Measurements from ENCODE around the gene ZNF136. TPM values are rescaled to one million over a fixed set of nuclear protein-coding genes. Genes with fewer than 3 reads are reported as not detected.

Gene ZNF136
- total and polyA plus RNA-seq, 11 donors = 2.7 to 7.5 (median 4.1) TPM

DNA sequence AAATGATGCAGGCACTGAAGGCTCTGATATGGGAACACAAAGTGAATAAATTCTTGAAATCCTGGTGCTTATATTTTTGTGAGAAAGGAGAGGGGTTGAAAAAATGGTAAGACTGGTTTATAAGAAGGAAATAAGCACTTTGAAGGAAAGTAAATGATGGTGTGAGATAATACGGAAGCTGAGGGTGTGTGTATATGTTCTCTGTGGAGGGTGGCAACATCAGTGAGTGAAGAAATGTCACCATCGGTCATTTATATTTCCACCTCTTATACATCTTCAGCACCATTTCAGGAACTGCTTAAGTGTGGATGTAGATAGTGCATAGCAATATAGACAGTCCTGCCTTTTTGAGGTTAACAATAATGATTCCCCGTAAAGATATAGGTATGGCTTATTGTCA, 17.5 kb downstream of the ZNF136 start:
- intact Hi-C loops (cut with DNase I) = no loop called here
- Histone ChIP-seq H3K27me3 (no peaks in the 10 kb centered on the region), H3K9me3 (peaks cover 0 to 71% (median under 1%) of the 10 kb centered on the region in 12 donors), H3K4me3 (no peak overlapping the region), H3K27ac (no peak overlapping the region), H3K36me3 (peaks cover 0 to 37% (median 10%) of the 10 kb centered on the region in 9 donors), H3K4me1 (no peaks in the 10 kb centered on the region)
- 94 to 100% (median 95%) methylated on average over 3 of the region's 3 CpGs for WGBS, 4 donors
- ATAC-seq (no peak), DNase-seq (no peak)
- TF ChIP-seq POLR2A (IDR thresholded peaks at IDR 0.05) = no peak
- TF ChIP-seq, protein P1, sequence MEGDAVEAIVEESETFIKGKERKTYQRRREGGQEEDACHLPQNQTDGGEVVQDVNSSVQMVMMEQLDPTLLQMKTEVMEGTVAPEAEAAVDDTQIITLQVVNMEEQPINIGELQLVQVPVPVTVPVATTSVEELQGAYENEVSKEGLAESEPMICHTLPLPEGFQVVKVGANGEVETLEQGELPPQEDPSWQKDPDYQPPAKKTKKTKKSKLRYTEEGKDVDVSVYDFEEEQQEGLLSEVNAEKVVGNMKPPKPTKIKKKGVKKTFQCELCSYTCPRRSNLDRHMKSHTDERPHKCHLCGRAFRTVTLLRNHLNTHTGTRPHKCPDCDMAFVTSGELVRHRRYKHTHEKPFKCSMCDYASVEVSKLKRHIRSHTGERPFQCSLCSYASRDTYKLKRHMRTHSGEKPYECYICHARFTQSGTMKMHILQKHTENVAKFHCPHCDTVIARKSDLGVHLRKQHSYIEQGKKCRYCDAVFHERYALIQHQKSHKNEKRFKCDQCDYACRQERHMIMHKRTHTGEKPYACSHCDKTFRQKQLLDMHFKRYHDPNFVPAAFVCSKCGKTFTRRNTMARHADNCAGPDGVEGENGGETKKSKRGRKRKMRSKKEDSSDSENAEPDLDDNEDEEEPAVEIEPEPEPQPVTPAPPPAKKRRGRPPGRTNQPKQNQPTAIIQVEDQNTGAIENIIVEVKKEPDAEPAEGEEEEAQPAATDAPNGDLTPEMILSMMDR (IDR thresholded peaks at IDR 0.05) = no peak

DNA sequence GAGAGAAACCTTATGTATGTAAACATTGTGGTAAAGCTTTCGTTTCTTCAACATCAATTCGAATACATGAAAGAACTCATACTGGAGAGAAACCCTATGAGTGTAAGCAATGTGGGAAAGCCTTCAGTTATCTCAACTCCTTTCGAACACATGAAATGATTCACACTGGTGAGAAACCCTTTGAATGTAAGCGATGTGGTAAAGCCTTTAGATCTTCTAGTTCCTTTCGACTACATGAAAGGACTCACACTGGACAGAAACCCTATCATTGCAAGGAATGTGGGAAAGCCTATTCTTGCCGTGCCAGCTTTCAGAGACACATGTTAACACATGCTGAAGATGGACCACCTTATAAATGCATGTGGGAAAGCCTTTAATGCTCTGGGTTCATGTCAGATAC, 24.7 kb downstream of the ZNF136 start:
- DNase-seq = no peak
- intact Hi-C loops (cut with DNase I) = no loop called here
- H3K4me3 ChIP-seq = no peak overlapping the region
- no peaks in the 10 kb centered on the region for H3K4me1 ChIP-seq
- H3K27ac ChIP-seq = no peak overlapping the region
- H3K9me3 ChIP-seq = peaks cover 0 to 97% (median 35%) of the 10 kb centered on the region in 12 donors
- WGBS, 4 donors = 96 to 100% (median 98%) methylated on average over 6 of the region's 6 CpGs
- TF ChIP-seq, protein P1 (IDR thresholded peaks at IDR 0.05) = no peak
- TF ChIP-seq POLR2A (IDR thresholded peaks at IDR 0.05) = no peak
- peaks cover 9 to 73% (median 55%) of the 10 kb centered on the region in 9 donors for H3K36me3 ChIP-seq
- ATAC-seq = no peak
- H3K27me3 ChIP-seq = no peaks in the 10 kb centered on the region

DNA sequence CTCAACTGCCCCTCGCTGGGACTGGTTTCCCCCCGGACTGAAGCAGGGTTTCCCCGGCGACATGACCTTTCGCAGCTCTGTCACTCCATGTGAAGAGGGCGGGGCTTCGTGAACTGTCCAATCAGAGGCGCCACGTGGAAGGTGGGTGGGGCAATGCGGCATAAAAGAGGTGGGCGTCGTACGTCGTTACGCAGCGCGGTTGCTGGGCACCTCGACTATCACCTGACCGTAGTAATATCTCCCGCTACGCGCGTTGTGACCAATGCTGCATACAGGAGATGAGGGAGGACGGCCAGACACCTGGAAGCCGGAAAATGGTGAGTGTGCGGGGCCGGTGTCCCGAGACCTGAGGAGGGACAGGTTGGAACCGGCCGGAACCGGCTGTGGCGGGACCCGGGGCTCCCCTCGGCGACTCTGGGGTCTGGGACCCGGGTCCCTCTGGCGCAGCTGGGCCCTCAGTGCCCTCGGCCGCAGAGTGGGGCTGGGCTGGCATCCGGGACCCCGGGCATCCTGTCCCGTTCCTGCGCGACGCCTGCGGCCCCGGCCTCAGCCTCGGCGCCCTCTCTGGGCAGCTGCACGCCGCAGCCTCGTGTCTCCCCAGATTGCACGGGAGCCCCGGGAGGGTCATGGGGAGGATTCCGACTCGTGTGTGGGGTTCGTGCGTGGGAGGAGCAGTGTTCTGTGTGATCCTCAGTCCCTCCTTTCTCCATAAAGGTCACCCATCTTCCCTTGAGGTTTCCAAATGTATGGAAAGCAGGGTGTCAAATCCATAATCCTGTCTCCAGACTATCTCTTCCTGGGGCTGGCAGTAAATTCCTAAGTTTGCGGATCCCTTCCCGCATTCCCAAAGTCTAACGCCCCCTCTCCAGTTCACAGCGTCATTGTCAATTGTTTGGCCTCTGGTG, 32.2 kb downstream of the ZNF136 start:
- Histone ChIP-seq H3K4me3 (peak overlapping the region; percentile 49 to 96 (median 81)), H3K27ac (peak overlapping the region in 11 of 12 donors; percentile 47 to 88 (median 75)), H3K4me1 (peaks cover 0 to 17% (median 7%) of the 10 kb centered on the region in 12 donors), H3K9me3 (peaks cover 0 to 59% (median 7%) of the 10 kb centered on the region in 12 donors), H3K36me3 (peaks cover 0 to 20% (median 5%) of the 10 kb centered on the region in 9 donors), H3K27me3 (no peaks in the 10 kb centered on the region)
- intact Hi-C loops (cut with DNase I) = loop anchor here in 1 of 10 donors (10.0 kb wide), 1 partner anchor 170 kb away; the partner anchor contains the start of gene ZNF442
- TF ChIP-seq, protein P1 (IDR thresholded peaks at IDR 0.05) = no peak
- TF ChIP-seq POLR2A (IDR thresholded peaks at IDR 0.05) = peak in 1 of 2 donors; percentile 59
- 1 to 3% (median 2%) methylated on average over 38 to 62 of the region's 62 CpGs for WGBS, 4 donors
- DNase-seq = peak; percentile 86 to 92 (median 88)
- ATAC-seq = peak; percentile 98 to 100 (median 100)

DNA sequence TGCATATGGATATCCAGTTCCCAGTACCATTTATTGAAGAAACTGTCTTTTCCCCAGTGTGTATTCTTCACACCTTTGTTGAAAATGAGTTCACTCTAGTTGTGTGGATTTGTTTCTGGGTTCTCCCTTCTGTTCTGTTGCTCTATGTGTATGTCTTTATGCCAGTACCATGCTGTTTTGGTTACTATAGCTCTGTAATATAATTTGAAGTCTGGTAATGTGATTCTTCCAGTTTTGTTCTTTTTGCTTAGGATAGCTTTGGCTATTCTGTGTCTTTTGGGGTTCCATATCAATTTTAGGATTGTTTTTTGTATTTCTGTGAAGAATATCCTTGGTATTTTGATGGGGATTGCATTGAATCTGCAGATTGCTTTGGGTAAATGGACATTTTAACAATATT, 35.2 kb downstream of the ZNF136 start:
- Histone ChIP-seq H3K27ac (no peak overlapping the region), H3K4me1 (peaks cover 0 to 17% (median 7%) of the 10 kb centered on the region in 12 donors), H3K9me3 (peaks cover 0 to 32% (median 7%) of the 10 kb centered on the region in 12 donors), H3K4me3 (no peak overlapping the region), H3K27me3 (no peaks in the 10 kb centered on the region), H3K36me3 (peaks cover 0 to 1% (median 0%) of the 10 kb centered on the region in 9 donors)
- intact Hi-C loops (cut with DNase I) = loop anchor here in 1 of 10 donors (10.0 kb wide), 1 partner anchor 167 kb away; the partner anchor contains the start of gene ZNF442
- TF ChIP-seq POLR2A (IDR thresholded peaks at IDR 0.05) = no peak
- TF ChIP-seq, protein P1 (IDR thresholded peaks at IDR 0.05) = no peak
- ATAC-seq (no peak), DNase-seq (no peak)

All from heart left ventricle (tissue), 16 donors.